Mesodermal cell (in vitro differentiated cells): ENCODE data around the gene IQGAP1.

Experiments used
- H3K27ac ChIP-seq: 2 replicates; pipeline ENCODE4 v1.7.0; 2013; ENCODE audit warnings: mild to moderate bottlenecking, low read depth, low read length, moderate library complexity; ENCODE audit not compliant: severe bottlenecking
- H3K36me3 ChIP-seq: 2 replicates; pipeline ENCODE4 v1.7.1; 2013; ENCODE audit warnings: mild to moderate bottlenecking, low read length, moderate library complexity; ENCODE audit not compliant: control insufficient read depth, insufficient read depth
- H3K4me1 ChIP-seq: one replicate; pipeline ENCODE4 v1.7.1; 2013; ENCODE audit warnings: mild to moderate bottlenecking, low read length; ENCODE audit not compliant: insufficient read depth, control insufficient read depth, poor library complexity, severe bottlenecking
- H3K4me3 ChIP-seq: 2 replicates; pipeline ENCODE4 v1.7.0; 2013; ENCODE audit warnings: low read length, control low read depth, mild to moderate bottlenecking; ENCODE audit not compliant: insufficient read depth, poor library complexity, severe bottlenecking; ENCODE audit errors: extremely low read depth
- H3K9me3 ChIP-seq: 2 replicates; pipeline ENCODE4 v1.7.1; 2013; ENCODE audit warnings: mild to moderate bottlenecking, low read length, moderate library complexity; ENCODE audit not compliant: control insufficient read depth
- WGBS, 2 experiments: methylation state at CpG; one replicate each; pipeline ENCODE4 v1.1.5; 2013; ENCODE audit warnings: missing lambda C conversion rate in 2 of 2; ENCODE audit not compliant: insufficient coverage in 2 of 2; 5-methylcytosine and 5-hydroxymethylcytosine counted together

IQGAP1 gene

GRCh38 chr15:90376789-90377188, 11.3 kb upstream of the IQGAP1 start:
- 86 to 96% methylated on average over 3 to 4 of the region's 6 CpGs for WGBS, 2 experiments
- Histone ChIP-seq H3K27ac (no peak overlapping the region), H3K36me3 (no peaks in the 10 kb centered on the region), H3K4me1 (no peaks in the 10 kb centered on the region), H3K4me3 (no peak overlapping the region), H3K9me3 (peaks cover 16% of the 10 kb centered on the region)

- Histone ChIP-seq H3K4me3 (no peak overlapping the region), H3K4me1 (no peaks in the 10 kb centered on the region), H3K36me3 (no peaks in the 10 kb centered on the region), H3K27ac (no peak overlapping the region), H3K9me3 (peaks cover 16% of the 10 kb centered on the region)
- 79 to 100% methylated on average over 1 to 3 of the region's 3 CpGs for WGBS, 2 experiments
These were observed 8.8 kb upstream of the IQGAP1 start for GRCh38 chr15:90379263-90379662.

GRCh38 chr15:90381515-90381914, 6.5 kb upstream of the IQGAP1 start:
- Histone ChIP-seq H3K9me3 (peaks cover 9% of the 10 kb centered on the region), H3K27ac (no peak overlapping the region), H3K36me3 (no peaks in the 10 kb centered on the region), H3K4me3 (no peak overlapping the region), H3K4me1 (no peaks in the 10 kb centered on the region)

- Histone ChIP-seq H3K4me1 (no peaks in the 10 kb centered on the region), H3K36me3 (no peaks in the 10 kb centered on the region), H3K27ac (no peak overlapping the region), H3K4me3 (no peak overlapping the region), H3K9me3 (peaks cover 9% of the 10 kb centered on the region)
These were observed 5.7 kb upstream of the IQGAP1 start for GRCh38 chr15:90382320-90382719.

- 95% methylated on average over 2 of the region's 2 CpGs; no CpG with 5 or more reads in 1 of the 2 experiments for WGBS, 2 experiments
- H3K27ac ChIP-seq: no peak overlapping the region
- no peak overlapping the region for H3K4me3 ChIP-seq
- peaks cover 11% of the 10 kb centered on the region for H3K36me3 ChIP-seq
- H3K4me1 ChIP-seq: peaks cover 15% of the 10 kb centered on the region
- no peaks in the 10 kb centered on the region for H3K9me3 ChIP-seq
These were observed 1.8 kb upstream of the IQGAP1 start for GRCh38 chr15:90386221-90386620.

GRCh38 chr15:90388462-90389380, 679 bp downstream of the IQGAP1 start:
- WGBS, 2 experiments: 1 to 3% methylated on average over 32 to 38 of the region's 52 CpGs
- peaks cover 25% of the 10 kb centered on the region for H3K36me3 ChIP-seq
- H3K4me3 ChIP-seq: peak overlapping the region; percentile 87
- peaks cover 21% of the 10 kb centered on the region for H3K4me1 ChIP-seq
- no peaks in the 10 kb centered on the region for H3K9me3 ChIP-seq
- H3K27ac ChIP-seq: peak overlapping the region; percentile 81

GRCh38 chr15:90389513-90389912, 1.5 kb downstream of the IQGAP1 start:
- H3K4me1 ChIP-seq: peaks cover 25% of the 10 kb centered on the region
- WGBS, 2 experiments: 74 to 89% methylated on average over 6 of the region's 6 CpGs
- no peak overlapping the region for H3K27ac ChIP-seq
- H3K4me3 ChIP-seq: peak overlapping the region; percentile 87
- H3K9me3 ChIP-seq: no peaks in the 10 kb centered on the region
- peaks cover 33% of the 10 kb centered on the region for H3K36me3 ChIP-seq

- Histone ChIP-seq H3K4me3 (no peak overlapping the region), H3K9me3 (no peaks in the 10 kb centered on the region), H3K4me1 (peaks cover 30% of the 10 kb centered on the region), H3K27ac (no peak overlapping the region), H3K36me3 (peaks cover 41% of the 10 kb centered on the region)
- no CpG with 5 or more reads among the region's 1 CpG for WGBS, 2 experiments
These were observed 5.0 kb downstream of the IQGAP1 start for GRCh38 chr15:90393040-90393439.

GRCh38 chr15:90394074-90394473, 6.0 kb downstream of the IQGAP1 start:
- Histone ChIP-seq H3K27ac (no peak overlapping the region), H3K4me1 (peaks cover 38% of the 10 kb centered on the region), H3K4me3 (no peak overlapping the region), H3K9me3 (no peaks in the 10 kb centered on the region), H3K36me3 (peaks cover 45% of the 10 kb centered on the region)
- 100% methylated on average over 1 of the region's 1 CpG; no CpG with 5 or more reads in 1 of the 2 experiments for WGBS, 2 experiments

GRCh38 chr15:90394748-90395442, 6.9 kb downstream of the IQGAP1 start:
- H3K27ac ChIP-seq: peak overlapping the region; percentile 48
- peaks cover 45% of the 10 kb centered on the region for H3K36me3 ChIP-seq
- H3K4me3 ChIP-seq: no peak overlapping the region
- H3K9me3 ChIP-seq: no peaks in the 10 kb centered on the region
- peaks cover 43% of the 10 kb centered on the region for H3K4me1 ChIP-seq
- 91 to 98% methylated on average over 8 to 10 of the region's 12 CpGs for whole genome bisulfite sequencing, 2 experiments

- H3K36me3 ChIP-seq: peaks cover 32% of the 10 kb centered on the region
- H3K27ac ChIP-seq: no peak overlapping the region
- H3K4me3 ChIP-seq: no peak overlapping the region
- H3K4me1 ChIP-seq: peaks cover 39% of the 10 kb centered on the region
- WGBS, 2 experiments: 100% methylated on average over 2 of the region's 4 CpGs; no CpG with 5 or more reads in 1 of the 2 experiments
- no peaks in the 10 kb centered on the region for H3K9me3 ChIP-seq
These were observed 8.3 kb downstream of the IQGAP1 start for GRCh38 chr15:90396321-90396720.
